C4-2B (cell line): ENCODE measurements around the gene FAM193B.

ENCODE experiments used
- CTCF ChIP-seq: fragments of 450-650 bp; conservative IDR thresholded peaks from 2 replicates; pipeline ENCODE4 v1.5.1; 2017; ENCODE audit warnings: mild to moderate bottlenecking
- ZFX ChIP-seq: fragments of 450-650 bp; IDR thresholded peaks from 2 replicates; pipeline ENCODE4 v1.6.1; 2017

- no peak for TF ChIP-seq CTCF
- no peak for TF ChIP-seq ZFX
These were observed 65.1 kb downstream of the FAM193B start for GRCh38 chr5:177489119-177489716.
